NCI-H446 treated with DMSO at 0.1 percent for 48 hours (cell line): ENCODE data around the gene SEMA3C.

Experiments
- DNase-seq: peaks from one replicate; lab custom pipeline; 2025; lab: John Stamatoyannopoulos, UW

The SEMA3C gene

DNA sequence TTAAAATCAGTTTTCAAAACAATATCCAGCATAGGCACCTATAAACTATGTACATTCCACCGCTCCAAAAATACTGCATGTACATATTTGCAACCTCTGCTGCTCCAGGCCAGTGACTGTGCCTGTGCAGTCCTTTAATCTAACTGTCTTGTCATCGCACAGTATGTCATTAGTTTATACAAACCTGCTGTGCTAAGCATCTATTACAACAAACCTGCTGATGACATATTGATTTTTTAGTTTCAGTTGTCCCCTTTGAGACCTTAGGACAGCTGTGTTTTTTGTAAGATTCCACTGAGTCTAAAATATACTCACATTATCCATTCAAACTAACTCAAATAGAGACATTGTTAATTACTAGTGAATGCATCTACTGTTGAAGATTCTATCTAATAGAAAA is 33.1 kb downstream of the SEMA3C start:
- no peak for DNase-seq

DNA sequence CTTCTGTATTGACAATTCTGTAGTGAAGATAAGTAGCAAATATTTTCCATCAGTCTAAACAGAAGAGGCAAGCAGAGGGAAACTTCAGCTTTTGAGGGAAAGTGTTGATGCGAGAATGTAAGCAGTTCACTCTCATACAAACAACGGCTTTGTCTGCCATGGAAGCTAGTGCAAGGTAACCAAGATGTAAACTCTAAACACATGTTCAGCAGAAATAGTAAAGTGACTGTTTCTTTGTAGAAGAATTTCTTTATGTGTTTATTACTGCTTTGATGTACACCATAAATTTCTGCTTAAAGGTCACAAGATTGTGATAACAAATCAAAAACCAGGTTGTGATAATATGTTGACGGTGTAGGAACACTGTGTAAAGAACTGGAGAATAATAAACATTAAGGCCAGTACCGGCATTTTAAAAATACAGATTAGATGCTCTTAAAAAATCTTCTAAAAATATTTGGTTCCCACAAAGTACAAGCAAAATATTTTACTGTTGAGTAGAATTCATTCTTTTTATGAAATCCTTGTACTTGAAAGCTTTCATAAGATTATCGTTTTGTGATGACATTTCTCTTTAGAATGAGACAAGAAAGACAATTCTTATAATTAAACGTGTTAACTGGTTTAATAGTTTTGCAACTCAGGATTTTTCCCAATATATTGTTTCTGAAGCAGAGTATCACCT is 34.2 kb downstream of the SEMA3C start:
- DNase-seq, result no peak

DNA sequence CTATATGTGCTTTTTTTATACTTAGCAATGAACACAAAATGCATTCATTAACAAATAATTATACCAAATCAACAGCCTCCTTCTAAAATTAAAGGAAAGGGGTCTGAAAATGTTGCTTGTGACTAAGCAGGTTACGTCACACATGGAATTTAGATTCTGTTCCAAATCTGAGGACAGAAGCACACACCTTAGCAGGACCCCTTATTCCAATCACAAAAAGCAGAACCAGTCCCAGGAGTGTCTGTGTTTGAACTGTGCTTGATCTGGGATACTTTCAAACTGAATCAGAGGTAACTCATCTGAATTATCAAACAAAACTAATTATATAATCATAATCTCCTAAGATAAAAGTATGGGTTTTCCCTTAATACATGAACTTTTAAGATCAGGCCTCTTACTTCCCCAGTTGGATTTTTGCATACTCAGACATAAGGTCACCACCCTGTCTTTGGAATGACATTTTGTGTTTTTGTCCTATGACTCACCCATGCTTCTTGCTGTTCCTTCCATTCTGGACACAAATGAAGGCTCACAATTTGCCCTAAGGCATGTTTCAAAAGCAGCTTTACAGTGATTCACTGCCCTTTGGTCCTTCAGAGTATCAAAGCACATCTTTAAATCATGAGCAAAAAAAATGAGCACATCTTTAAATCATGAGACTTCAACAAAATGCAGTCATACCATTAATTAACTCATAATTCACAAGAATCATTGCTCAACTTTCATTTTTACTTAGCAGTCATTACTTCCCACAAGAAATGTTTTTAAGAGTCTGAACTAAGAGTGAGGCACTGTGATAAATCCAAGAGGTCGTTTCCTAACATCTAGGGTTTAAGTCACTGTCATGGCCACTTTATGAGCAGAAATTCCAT is 35.5 kb downstream of the SEMA3C start:
- no peak for DNase-seq

DNA sequence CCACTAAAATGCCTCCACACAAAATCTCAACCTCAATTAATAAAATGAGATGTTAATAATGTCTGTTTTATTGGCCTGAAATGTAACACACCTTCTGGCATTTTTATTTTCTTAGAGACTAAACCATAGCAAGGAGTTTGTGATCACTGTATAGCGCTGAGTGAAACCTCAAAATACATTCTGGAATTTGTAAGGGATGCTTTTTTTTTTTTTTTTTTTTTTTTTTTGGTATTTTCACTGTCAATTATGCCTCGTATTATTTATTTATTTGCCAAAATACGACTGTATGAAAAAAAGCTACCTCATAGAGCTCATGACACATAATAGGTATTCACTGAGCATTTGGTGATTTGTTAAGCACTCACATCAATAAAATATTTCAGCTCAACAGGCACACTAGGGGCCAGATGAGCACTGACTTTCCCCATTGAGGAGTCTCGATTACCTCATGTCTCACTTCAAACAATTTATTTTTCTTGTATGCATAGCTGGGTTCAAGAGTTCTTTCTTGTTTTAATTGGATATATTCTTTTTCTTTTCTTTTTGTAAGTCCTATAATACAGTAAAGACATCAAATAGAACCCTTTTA is 36.5 kb downstream of the SEMA3C start:
- no peak for DNase-seq

DNA sequence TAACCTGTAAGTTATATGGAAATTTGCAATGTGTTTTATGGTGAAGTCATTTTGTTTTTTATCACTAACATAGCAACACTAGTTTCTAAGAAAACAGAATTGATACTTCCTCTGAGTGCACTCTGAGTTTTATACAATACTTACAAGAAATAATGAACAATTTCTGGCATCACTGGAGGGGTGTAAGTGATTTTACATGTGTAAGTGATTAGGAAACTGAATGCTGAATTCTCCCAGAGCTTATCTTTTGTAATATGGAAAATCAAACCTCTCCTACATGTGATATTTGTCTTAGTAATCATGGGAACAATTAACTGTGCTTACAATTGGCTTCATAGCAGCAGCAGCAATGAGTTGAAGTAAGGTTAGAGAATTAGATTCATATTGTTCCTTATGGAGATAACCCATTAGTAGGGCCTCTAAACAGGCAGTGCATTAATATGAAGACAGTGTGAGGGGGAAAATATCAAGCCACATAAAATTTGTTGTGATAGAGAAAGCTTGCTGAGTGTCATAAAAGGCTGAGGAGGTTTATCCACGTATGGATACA is 37.4 kb downstream of the SEMA3C start:
- no peak for DNase-seq

DNA sequence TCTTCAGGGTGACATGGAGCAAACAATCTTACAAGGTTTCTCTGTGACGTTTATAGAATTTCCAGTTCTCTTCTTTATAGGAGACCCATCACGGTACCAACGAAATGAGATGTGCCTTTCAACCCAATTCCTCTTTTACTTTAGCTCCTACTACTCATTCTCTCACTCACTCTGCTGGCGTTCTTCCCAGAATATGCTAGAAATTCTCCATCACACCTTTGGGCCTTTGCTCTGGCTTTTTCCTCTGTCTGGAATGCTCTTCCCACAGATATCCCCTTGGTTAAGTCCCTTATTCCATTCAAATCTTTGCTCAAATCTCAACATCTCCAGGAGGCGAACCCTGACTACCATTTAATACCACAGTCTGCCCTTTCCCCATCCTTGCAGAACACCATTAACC is 39.0 kb downstream of the SEMA3C start:
- DNase-seq, result no peak

DNA sequence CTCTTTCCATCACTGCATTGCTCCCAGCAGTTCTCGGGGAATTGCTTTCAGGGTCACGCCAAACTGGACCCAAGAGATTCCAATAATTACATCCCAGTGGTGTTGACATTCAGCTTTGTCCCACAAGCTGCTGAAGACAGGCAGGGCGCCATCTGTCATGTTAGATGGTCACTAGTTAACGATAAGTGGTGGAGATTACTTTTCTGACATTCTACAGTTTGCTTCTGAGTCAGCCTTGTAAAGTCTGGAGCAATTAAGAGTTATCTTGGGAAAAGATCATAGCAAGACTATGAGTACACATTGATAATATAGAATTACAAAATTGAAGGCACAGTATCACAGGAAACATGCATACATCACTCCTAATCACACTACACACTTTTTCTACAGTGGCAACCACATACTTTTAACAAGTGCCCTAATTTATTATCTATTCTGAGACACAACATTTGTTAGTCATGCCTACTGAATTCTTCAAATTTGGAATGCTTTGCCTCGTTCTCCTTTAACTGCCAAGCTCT is 41.9 kb downstream of the SEMA3C start:
- DNase-seq, result no peak

DNA sequence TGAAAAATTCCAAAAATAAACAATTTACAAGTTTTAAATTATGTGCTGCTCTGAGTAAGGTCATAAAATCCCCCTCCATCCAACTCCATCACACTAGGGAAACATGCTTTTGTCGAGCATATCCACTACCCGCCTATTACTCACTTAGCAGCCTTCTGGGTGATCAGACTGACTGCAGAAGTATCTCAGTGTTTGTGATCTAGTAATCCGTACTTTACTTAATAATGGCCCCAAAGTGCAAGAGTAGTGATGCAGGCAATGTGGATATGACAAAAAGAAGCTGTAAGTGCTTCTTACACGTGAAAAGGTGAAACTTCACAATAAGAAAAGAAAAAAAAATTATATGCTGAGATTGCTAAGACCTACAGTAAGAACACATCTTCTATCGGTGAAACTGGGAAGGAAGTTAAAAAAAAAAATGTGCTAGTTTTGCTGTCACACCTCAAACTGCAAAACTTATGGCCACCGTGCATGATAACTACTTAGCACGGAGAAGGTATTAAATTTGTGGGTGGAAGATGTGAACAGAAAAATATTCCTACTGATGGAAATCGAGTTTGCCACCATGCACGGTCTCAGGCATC is 43.2 kb downstream of the SEMA3C start:
- no peak for DNase-seq

DNA sequence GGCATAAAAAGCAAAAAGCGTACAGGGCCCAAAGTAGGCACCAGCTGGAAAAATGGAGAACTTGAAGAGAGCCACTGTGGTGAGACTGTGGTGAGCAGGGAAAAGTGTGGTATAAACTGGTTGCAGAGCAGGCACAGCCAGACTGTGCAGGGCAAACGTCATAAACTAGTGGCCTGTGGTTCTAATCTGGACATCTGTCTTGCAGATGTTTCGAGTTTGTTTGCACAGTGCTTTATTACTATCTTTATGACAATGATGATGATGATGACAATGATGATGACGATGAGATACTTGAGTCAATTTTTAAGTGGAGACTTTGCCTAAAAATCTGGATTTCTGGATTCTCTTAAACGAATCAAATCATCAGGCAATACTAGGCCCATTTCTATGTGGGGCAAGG is 45.7 kb downstream of the SEMA3C start:
- no peak for DNase-seq

DNA sequence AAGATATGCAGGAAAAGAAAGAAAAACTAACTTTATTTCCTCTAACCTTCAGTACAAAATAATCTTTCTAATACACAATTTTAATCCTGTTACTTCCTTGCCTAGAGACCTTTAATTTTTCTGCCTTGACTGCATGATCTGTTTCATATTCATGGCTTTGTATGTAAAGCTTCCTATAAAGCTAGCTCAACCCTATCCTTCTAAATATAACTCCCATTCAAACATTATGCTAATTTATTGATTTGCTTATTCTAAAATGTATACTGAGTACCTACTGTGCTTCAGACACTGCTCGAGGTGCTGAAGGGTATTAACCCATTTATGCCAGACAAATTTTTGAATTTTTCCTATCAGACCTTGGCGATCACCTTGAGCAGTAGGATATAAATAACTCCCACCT is 47.6 kb downstream of the SEMA3C start:
- no peak for DNase-seq

DNA sequence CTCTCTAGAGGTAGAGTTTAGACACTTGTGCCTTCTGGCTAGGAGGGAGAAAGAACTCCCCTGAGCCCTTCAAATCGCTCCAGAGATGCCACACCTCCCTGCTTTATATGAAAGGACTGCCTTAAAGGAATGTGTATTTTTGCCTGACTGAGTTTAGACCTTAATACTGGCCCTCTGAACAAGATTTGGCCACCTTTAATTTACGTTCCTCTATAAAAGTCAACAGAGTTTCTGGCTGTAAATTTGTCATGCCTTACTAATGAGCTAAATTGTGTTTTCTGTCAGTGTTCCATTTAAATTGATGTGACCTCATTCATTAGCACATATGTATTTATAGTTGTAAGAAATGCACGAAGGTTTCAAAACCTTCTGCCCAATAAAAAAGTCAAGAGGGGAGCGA is 48.0 kb downstream of the SEMA3C start:
- no peak for DNase-seq

DNA sequence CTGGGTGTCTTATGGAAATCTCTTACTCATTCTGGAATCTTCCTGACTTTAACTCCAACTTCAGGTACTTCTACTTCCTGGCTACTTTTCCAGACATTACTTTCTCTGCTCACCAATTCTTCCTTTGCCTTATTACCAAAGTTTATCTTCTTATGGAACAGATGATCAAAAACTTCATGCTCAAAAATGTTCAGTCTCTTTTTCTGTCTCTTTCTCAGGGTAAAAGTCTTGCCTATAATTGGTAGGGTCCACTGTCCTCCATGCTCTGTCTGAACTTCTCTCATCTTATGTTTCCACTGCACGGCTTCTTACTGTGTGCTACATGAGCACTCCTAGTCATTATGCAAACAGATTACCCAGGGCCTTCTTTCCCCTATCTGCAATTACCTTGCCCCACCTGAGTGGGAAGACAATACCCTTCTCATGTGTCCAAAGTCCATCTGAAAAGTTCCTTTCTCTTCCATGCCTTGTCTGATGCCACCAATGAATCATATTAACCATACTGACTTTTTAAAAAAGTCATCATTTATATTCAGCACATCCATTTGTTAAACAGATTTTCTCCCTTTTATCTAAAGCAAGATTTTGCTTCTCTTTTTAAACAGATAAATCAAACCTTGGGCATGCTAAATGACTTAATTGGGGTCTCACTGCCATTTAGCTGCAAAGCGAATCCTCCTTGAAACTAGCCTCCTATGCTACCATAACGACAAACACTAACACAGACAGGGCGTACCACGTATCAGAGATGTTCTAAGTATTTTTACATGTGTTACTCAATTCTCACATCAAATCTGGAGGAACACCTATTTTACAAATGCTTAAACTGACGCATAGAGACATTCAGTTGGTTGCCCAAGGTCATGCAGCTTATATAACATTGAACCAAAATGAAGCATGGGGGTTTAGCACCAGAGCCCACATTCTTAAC is 48.8 kb downstream of the SEMA3C start:
- no peak for DNase-seq

DNA sequence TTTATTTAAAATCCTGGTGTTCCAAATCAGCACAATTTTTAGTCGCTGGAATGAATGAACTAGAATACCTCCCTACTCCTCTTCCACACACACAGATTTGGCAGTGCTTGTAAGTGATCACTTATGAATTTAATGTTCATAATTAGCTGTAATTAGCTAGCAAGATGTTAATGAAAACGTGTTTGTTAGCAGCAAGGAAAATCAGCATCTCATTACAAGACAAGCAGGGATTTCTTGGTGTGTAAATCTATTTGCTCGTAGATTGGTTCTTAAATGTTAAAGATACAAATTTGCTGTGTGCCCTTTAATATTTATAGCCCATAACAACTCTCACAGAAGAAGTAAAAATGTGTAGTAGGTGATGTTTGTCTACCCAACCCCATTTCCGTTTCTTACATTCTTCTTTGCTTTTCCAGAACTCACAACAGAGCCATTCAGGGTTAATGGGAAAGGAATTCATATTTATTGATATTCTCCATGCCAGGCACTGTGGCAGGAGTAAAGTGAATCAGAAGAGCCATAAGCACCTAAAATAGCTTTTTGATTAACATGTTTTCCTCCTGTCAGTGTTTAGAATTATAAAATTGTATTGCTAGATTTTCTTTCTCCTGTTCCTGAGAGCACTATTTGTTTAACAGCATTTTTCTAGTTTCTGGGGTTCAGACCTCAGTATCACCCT is 49.6 kb downstream of the SEMA3C start:
- DNase-seq, result no peak

DNA sequence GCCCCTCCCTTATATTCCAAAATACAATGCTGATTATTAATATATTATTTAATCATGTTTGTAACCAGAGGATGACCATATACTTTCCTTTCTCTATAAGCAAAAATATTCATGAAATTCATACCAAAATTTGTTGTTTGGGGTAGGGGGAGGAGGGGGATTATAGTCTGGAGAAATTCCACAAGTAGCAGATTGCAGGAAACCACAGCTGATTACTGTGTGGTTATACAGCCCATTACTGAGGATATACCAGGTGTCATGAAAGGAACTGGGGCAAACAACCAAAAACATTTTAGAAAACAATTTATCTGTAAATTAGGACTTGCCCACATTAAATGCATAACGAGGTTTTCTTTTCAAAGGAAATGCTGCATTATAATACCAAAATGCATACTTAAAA is 50.3 kb downstream of the SEMA3C start:
- DNase-seq, result no peak

DNA sequence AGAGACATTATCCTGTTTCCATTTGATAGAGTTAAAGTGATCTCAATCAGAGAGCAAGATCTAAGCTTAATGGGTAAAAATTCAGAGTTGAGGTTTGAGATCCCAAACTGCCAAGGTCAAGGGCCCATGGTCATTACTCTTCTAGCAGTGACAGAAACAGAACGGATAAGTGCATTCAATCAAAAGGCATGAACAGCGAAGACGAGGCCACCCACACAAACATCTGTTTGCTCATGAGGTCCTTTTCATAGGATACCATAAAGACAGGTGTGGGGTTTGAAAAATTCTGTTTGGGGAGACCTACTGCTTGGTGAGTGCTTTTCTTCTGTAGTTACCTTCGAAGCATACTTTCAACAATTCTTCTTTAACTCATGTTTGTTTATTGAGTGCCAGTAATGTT is 58.3 kb downstream of the SEMA3C start:
- DNase-seq, result no peak

DNA sequence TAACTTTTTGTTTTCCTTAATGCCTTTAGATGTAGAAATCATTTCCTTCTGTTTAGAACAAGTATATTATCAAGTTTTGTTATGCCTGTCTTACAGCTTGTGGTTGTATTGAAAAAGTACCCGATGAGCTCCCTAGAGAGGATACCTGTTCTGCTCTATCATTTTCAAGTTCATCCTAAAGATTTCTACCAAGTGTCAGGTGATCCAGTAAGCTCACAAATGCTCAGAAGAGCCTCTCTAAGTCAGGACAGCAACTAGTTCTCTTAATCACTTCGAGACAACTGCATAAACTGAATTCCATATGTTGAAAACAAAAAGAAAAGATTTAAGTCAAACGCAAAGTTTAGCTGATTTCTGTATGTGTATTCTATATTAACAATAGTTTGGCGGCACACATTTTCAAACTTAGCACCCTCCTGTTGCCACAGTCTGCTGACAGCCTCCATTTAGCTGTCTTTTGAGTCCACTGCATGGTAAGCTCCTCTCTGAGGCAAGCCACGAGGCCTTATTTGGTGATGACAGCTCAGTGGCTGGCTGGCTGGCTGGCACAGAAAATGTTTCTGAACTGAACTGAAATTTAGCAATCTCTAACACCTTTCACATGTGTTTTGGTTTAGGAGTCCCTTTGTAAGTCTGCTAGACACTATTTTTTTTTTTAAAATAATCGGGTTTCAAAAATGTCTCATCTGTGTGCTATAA is 59.4 kb downstream of the SEMA3C start:
- DNase-seq, result no peak

DNA sequence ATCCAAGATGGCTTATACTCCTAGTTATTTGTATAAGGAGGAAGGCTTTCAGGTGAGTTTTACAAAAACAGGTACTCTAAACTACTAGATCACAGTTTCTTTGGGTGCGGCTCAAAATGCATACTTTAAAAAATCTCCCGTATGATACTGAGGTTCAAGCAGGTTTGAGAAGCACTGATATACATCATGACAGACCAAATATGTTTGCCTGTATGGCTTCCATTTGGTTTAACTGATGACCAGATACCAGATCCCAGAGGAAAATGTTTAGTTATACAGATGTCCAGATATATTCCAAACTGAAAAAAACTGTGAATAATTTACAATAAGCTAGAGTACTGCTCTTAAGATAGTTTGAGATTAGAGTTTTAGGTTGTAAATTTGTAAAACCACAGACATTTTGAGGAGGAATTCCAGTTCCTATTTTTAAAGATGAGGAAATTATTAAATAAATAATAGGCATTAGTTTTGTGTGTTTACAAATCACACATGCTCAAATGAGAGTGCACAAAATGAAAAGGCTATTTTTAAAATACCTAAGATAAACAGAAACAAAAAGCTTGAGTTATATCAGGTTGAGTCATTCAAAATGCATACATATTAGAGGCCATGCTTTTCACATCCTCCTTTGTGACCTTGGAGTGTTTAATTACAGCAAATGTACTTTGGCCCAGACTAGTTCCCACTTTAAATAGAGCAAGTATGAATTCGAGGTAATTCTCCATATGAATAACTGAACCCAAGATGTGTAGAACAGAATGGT is 60.5 kb downstream of the SEMA3C start:
- no peak for DNase-seq

DNA sequence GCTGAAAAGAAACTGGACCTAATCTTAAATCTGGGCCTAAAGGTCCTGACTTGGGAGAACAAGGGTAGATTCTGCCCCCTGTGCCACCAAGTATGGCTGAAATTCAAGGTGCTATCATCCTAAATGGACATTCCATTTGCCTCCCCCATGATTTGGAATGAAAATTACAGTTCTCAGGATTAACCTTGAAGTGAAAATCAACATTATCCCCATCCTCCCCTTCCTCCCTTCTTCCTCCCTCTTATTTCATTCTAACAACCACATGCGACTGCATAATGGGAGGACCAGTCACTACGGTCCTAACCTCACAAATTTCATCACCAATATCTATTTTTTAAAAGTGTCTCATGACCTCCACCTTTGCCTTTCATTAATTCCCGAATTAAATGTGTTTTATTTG is 62.1 kb downstream of the SEMA3C start:
- DNase-seq, result no peak

DNA sequence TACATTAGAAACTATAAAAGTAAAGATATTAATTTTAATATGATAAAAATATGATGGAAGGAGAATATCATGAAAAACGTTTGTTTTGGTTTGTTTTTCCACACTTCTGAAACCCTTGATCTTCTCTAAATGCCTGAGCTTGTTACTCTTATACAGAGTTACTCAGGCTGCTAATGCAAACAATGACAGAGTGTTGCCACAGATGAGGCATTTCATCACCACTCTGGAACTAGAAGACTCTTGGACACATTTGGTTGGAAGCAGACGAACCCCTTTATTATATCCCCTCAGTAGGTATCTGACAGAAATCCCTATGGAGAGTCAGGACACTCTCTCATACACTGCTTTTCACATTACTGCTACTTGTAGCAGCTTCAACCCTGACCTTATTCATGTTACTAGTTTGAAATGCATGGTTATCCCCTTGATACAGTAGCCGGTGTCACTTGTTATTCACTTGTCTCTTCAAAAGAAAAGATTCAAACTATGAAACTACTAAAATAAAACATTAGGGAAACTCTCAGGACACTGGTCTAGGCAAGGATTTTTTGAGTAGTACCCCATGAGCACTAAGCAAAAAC is 66.9 kb downstream of the SEMA3C start:
- no peak for DNase-seq
